PC-3 (cell line): ENCODE measurements around the gene ACCS. TPM values are rescaled to one million over a fixed set of nuclear protein-coding genes. Genes with fewer than 3 reads are reported as not detected.

Experiments
- ATAC-seq: fragments of 200-7000 bp; cut with Tn5 transposase; 2 replicates; pipeline ENCODE4 v1.9.1; 2020; ENCODE audit warnings: mild to moderate bottlenecking, moderate library complexity
- BruUV-seq: library from RNA; stranded (reverse); fragments of 400-500 nt; replicated peaks from 2 replicates; lab custom pipeline; 2021; lab: Mats Ljungman, UMichigan
- CTCF ChIA-PET: fragments of 300-600 bp; sonication (Branson Sonifier 250); formaldehyde crosslinking; loops from one replicate; lab custom pipeline; 2022; ENCODE audit warnings: antibody characterized with exemption; lab: Charles Lee
- POLR2A ChIA-PET: fragments of 300-600 bp; sonication (Branson Sonifier 250); formaldehyde crosslinking; loops from one replicate; lab custom pipeline; 2022; ENCODE audit warnings: antibody characterized with exemption; ENCODE audit not compliant: unreplicated experiment; lab: Charles Lee
- DNase-seq: peaks from one replicate; pipeline ENCODE4 v3.0.0-alpha.2; 2015
- H2AFZ ChIP-seq: fragments of 300-600 bp; sonication (generic); 2 replicates; pipeline ENCODE4 v1.6.0; 2016; ENCODE audit warnings: antibody characterized with exemption, low read length
- H3F3A ChIP-seq: fragments of 300-600 bp; sonication (generic); one replicate; pipeline ENCODE4 v1.6.0; 2017; ENCODE audit warnings: antibody characterized with exemption, low read length, control low read depth, mild to moderate bottlenecking; ENCODE audit not compliant: unreplicated experiment
- H3K27ac ChIP-seq: fragments of 300-600 bp; sonication (generic); 2 replicates; pipeline ENCODE4 v1.5.1; 2016; ENCODE audit warnings: mild to moderate bottlenecking, low read length
- H3K27me3 ChIP-seq: fragments of 300-600 bp; sonication (generic); 2 replicates; pipeline ENCODE4 v1.6.1; 2016; ENCODE audit warnings: low read length, mixed read lengths
- H3K36me3 ChIP-seq: fragments of 300-600 bp; sonication (generic); 2 replicates; pipeline ENCODE4 v1.6.1; 2016; ENCODE audit warnings: low read depth, mixed run types, low read length, mixed read lengths
- H3K4me1 ChIP-seq: fragments of 300-600 bp; sonication (generic); 2 replicates; pipeline ENCODE4 v1.5.1; 2016; ENCODE audit warnings: low read length; ENCODE audit not compliant: insufficient read depth
- H3K4me2 ChIP-seq: fragments of 300-600 bp; sonication (generic); 2 replicates; pipeline ENCODE4 v1.6.0; 2016; ENCODE audit warnings: low read length
- H3K4me3 ChIP-seq: fragments of 300-600 bp; sonication (generic); 2 replicates; pipeline ENCODE4 v1.5.1; 2016; ENCODE audit warnings: mild to moderate bottlenecking, low read length, mixed read lengths
- H3K79me2 ChIP-seq: fragments of 300-600 bp; sonication (generic); 2 replicates; pipeline ENCODE4 v1.6.1; 2017; ENCODE audit warnings: low read length, mixed read lengths
- H3K9ac ChIP-seq: fragments of 300-600 bp; sonication (generic); 2 replicates; pipeline ENCODE4 v1.6.0; 2016; ENCODE audit warnings: mild to moderate bottlenecking, low read length
- H3K9me2 ChIP-seq: fragments of 300-600 bp; sonication (generic); replicated peaks from 2 replicates; pipeline ENCODE4 v1.6.1; 2016; ENCODE audit warnings: mixed run types, low read length, mixed read lengths
- H3K9me3 ChIP-seq: fragments of 300-600 bp; sonication (generic); 2 replicates; pipeline ENCODE4 v1.6.1; 2016; ENCODE audit warnings: low read length, mixed read lengths
- H4K20me1 ChIP-seq: fragments of 300-600 bp; sonication (generic); 2 replicates; pipeline ENCODE4 v1.6.1; 2016; ENCODE audit warnings: low read length, mixed read lengths
- EZH2 ChIP-seq: fragments of 300-600 bp; sonication (generic); IDR thresholded peaks from one replicate; pipeline ENCODE4 v1.6.1; 2017; ENCODE audit warnings: antibody characterized with exemption, mild to moderate bottlenecking, low read length; ENCODE audit not compliant: unreplicated experiment
- EZH2phosphoT487 ChIP-seq: fragments of 300-600 bp; sonication (generic); IDR thresholded peaks from 2 replicates; pipeline ENCODE4 v1.6.1; 2018; ENCODE audit warnings: mild to moderate bottlenecking, antibody characterized with exemption, low read length, borderline replicate concordance
- intact Hi-C: fragments of 100-400 bp; cut with micrococcal nuclease; formaldehyde crosslinking; loops from 2 replicates; pipeline ENCODE4 v1.9.0; 2023
- total RNA-seq: library from RNA; depleted of rRNA; stranded (reverse); fragments of >200 nt; gene quantifications from 2 replicates; pipeline ENCODE4 v1.2.3, GENCODE V29; 2014
- TF ChIP-seq, protein P1 (sequence below): fragments of 300-600 bp; sonication (generic); conservative IDR thresholded peaks from 2 replicates; pipeline ENCODE4 v1.5.1; 2017; ENCODE audit warnings: antibody characterized with exemption, low read depth, mild to moderate bottlenecking, low read length

ACCS gene
- total RNA-seq, 1 experiment from 2014 or later = 3.8 TPM

DNA sequence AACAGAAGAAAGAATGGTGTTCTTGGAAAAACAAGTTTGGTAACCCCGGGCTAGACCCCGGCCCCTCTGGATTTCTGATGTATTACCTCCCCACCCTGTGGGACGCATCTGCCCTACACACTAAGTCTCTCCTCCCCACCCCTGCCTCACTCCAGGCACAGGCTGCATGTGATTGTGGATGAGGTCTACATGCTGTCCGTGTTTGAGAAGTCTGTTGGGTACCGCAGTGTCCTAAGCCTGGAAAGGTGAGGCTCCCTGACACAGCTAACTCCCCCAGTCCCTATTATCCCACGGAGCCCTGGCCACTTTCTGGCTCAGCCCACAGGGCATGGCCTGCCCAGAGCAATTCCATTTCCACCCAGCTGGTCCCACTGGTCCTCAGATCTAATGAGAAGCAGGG lies 13.3 kb downstream of the ACCS start:
- CTCF ChIA-PET = no interaction called here
- Histone ChIP-seq H3K9ac (no peak overlapping the region), H3K9me2 (no peaks in the 10 kb centered on the region), H3K4me2 (no peak overlapping the region), H3K36me3 (no peaks in the 10 kb centered on the region), H3K9me3 (no peaks in the 10 kb centered on the region), H3K79me2 (no peaks in the 10 kb centered on the region), H2AFZ (no peak overlapping the region), H3K4me3 (no peak overlapping the region), H4K20me1 (no peaks in the 10 kb centered on the region), H3F3A (no peaks in the 10 kb centered on the region), H3K4me1 (no peaks in the 10 kb centered on the region), H3K27me3 (no peaks in the 10 kb centered on the region), H3K27ac (no peak overlapping the region)
- BruUV-seq = no TSS peak
- POLR2A ChIA-PET = no interaction called here
- TF ChIP-seq, protein P1, sequence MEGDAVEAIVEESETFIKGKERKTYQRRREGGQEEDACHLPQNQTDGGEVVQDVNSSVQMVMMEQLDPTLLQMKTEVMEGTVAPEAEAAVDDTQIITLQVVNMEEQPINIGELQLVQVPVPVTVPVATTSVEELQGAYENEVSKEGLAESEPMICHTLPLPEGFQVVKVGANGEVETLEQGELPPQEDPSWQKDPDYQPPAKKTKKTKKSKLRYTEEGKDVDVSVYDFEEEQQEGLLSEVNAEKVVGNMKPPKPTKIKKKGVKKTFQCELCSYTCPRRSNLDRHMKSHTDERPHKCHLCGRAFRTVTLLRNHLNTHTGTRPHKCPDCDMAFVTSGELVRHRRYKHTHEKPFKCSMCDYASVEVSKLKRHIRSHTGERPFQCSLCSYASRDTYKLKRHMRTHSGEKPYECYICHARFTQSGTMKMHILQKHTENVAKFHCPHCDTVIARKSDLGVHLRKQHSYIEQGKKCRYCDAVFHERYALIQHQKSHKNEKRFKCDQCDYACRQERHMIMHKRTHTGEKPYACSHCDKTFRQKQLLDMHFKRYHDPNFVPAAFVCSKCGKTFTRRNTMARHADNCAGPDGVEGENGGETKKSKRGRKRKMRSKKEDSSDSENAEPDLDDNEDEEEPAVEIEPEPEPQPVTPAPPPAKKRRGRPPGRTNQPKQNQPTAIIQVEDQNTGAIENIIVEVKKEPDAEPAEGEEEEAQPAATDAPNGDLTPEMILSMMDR = no peak
- no peak for TF ChIP-seq EZH2phosphoT487
- no peak for TF ChIP-seq EZH2
- no peak for ATAC-seq
- DNase-seq = no peak
- intact Hi-C loops = no loop called here

DNA sequence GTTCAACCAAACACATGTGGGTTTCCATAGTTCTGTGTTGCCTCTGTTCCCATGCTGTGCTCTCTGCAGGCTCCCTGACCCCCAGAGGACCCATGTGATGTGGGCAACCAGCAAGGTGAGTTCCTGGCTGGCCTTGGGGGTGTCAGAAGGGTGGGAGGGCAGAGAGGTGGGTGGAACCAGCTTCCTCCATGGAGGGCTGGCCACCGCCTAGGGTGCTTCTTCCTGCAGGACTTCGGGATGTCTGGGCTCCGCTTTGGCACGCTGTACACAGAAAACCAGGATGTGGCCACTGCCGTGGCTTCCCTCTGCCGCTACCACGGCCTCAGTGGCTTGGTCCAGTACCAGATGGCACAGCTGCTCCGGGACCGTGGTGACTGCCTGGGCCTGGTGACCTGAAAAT lies 14.9 kb downstream of the ACCS start:
- ATAC-seq = no peak
- CTCF ChIA-PET = no interaction called here

DNA sequence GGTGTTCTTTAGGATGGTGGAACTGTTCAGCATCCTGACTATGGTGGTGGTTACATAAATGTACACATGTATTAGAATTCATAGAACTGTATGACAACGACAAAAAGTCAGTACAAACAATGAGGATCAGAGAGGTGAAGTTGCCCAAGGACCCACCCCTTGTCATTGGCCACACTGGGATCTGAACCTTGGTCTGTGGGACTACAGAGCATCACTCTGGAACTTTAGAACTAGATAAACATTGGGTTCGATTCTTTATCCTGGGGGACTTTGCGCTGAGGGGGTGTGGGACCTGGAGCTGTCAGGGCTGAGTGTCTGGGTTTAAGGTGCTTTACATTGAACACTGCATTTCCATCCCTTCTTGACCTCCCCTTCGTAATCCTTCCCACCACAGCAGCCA lies 16.6 kb downstream of the ACCS start:
- H3K9me3 ChIP-seq = no peaks in the 10 kb centered on the region
- no peaks in the 10 kb centered on the region for H3K27me3 ChIP-seq
- H3K4me2 ChIP-seq = no peak overlapping the region
- no peaks in the 10 kb centered on the region for H3K79me2 ChIP-seq
- no peak overlapping the region for H2AFZ ChIP-seq
- H4K20me1 ChIP-seq = no peaks in the 10 kb centered on the region
- no peak overlapping the region for H3K4me3 ChIP-seq
- H3K27ac ChIP-seq = no peak overlapping the region
- ATAC-seq (no peak), DNase-seq (no peak)
- H3K4me1 ChIP-seq = no peaks in the 10 kb centered on the region
- no peak overlapping the region for H3K9ac ChIP-seq
- POLR2A ChIA-PET = no interaction called here
- H3F3A ChIP-seq = no peaks in the 10 kb centered on the region
- CTCF ChIA-PET = no interaction called here
- H3K36me3 ChIP-seq = no peaks in the 10 kb centered on the region
- TF ChIP-seq EZH2phosphoT487 = no peak
- no peak for TF ChIP-seq EZH2
- TF ChIP-seq, protein P1 = no peak
- intact Hi-C loops = no loop called here
- no peaks in the 10 kb centered on the region for H3K9me2 ChIP-seq
- no TSS peak for BruUV-seq

More for the DNA sequence above, 14.9 kb downstream of the ACCS start:
- POLR2A ChIA-PET = no interaction called here
- intact Hi-C loops = no loop called here
- Histone ChIP-seq H3K4me3 (no peak overlapping the region), H3K4me1 (no peaks in the 10 kb centered on the region), H4K20me1 (no peaks in the 10 kb centered on the region), H3K9me2 (no peaks in the 10 kb centered on the region), H3K4me2 (no peak overlapping the region), H3K36me3 (no peaks in the 10 kb centered on the region), H3F3A (no peaks in the 10 kb centered on the region), H3K27me3 (no peaks in the 10 kb centered on the region), H3K9me3 (no peaks in the 10 kb centered on the region), H3K27ac (no peak overlapping the region), H2AFZ (no peak overlapping the region), H3K9ac (no peak overlapping the region), H3K79me2 (no peaks in the 10 kb centered on the region)
- no peak for DNase-seq
- BruUV-seq = no TSS peak
- no peak for TF ChIP-seq EZH2
- no peak for TF ChIP-seq EZH2phosphoT487
- TF ChIP-seq, protein P1 = no peak
